K562 (cell line): ENCODE results near the gene ZNF672. TPM values are rescaled to one million over a fixed set of nuclear protein-coding genes. Genes with fewer than 3 reads are reported as not detected.

Experiments used
- BMI1 ChIP-seq: fragments of 150-350 bp; IDR thresholded peaks from 2 replicates; pipeline ENCODE4 v1.6.1; 2014; ENCODE audit warnings: low read length
- EHMT2 ChIP-seq: fragments of 450-650 bp; IDR thresholded peaks from 2 replicates; pipeline ENCODE4 v1.6.1; 2018; ENCODE audit warnings: antibody characterized with exemption
- FOSL1 ChIP-seq: fragments of 200-800 bp; sonication (Bioruptor generic); conservative IDR thresholded peaks from 2 replicates; pipeline ENCODE4 v1.6.1; 2016; ENCODE audit warnings: missing genetic modification characterization, missing compliant biosample characterization
- GABPB2 ChIP-seq: fragments of 250-450 bp; sonication (Bioruptor Pico); conservative IDR thresholded peaks from 2 replicates; pipeline ENCODE4 v1.5.1; 2021; ENCODE audit warnings: mild to moderate bottlenecking
- HIVEP1 ChIP-seq: fragments of 250-450 bp; sonication (Bioruptor Pico); IDR thresholded peaks from 2 replicates; pipeline ENCODE4 v1.4.0; 2020; ENCODE audit warnings: mild to moderate bottlenecking
- HMGN3 ChIP-seq: IDR thresholded peaks from 2 replicates; pipeline ENCODE4 v1.6.1; 2011; ENCODE audit warnings: borderline replicate concordance, low read depth, mild to moderate bottlenecking, mixed read lengths, low read length; ENCODE audit not compliant: insufficient read length; ENCODE audit errors: extremely low read depth
- ILF3 ChIP-seq: fragments of 450-650 bp; IDR thresholded peaks from 2 replicates; pipeline ENCODE4 v1.6.1; 2018; ENCODE audit warnings: antibody characterized with exemption, mild to moderate bottlenecking, moderate library complexity, borderline replicate concordance
- ILK ChIP-seq: fragments of 450-650 bp; IDR thresholded peaks from 2 replicates; pipeline ENCODE4 v1.6.1; 2016; ENCODE audit warnings: missing genetic modification characterization, low read depth, mild to moderate bottlenecking, missing compliant biosample characterization, moderate library complexity, borderline replicate concordance
- IRF1 ChIP-seq: sonication (generic); formaldehyde crosslinking; IDR thresholded peaks from 2 replicates; pipeline ENCODE4 v1.8.0; 2022; ENCODE audit warnings: missing genetic modification reagents, mild to moderate bottlenecking, borderline replicate concordance
- KLF16 ChIP-seq: IDR thresholded peaks from 2 replicates; pipeline ENCODE4 v1.6.1; 2016; ENCODE audit warnings: antibody characterized with exemption
- KLF6 ChIP-seq: fragments of 250-450 bp; sonication (Bioruptor Pico); IDR thresholded peaks from 2 replicates; pipeline ENCODE4 v1.4.0; 2020; ENCODE audit warnings: mild to moderate bottlenecking, moderate library complexity, borderline replicate concordance
- MXD1 ChIP-seq: fragments of 250-450 bp; sonication (Bioruptor Pico); IDR thresholded peaks from 2 replicates; pipeline ENCODE4 v1.8.0; 2021; ENCODE audit warnings: borderline replicate concordance, mild to moderate bottlenecking, moderate library complexity; ENCODE audit not compliant: poor library complexity, severe bottlenecking
- NCOA1 ChIP-seq: fragments of 450-650 bp; IDR thresholded peaks from 2 replicates; pipeline ENCODE4 v1.6.1; 2016; ENCODE audit warnings: low read depth
- SLC30A9 ChIP-seq: fragments of 250-450 bp; sonication (Bioruptor Pico); IDR thresholded peaks from 2 replicates; pipeline ENCODE4 v1.8.0; 2022; ENCODE audit warnings: mild to moderate bottlenecking, moderate library complexity
- SMAD2 ChIP-seq: fragments of 150-350 bp; IDR thresholded peaks from 2 replicates; pipeline ENCODE4 v1.6.1; 2014; ENCODE audit warnings: low read depth, mild to moderate bottlenecking, low read length
- SPI1 ChIP-seq: IDR thresholded peaks from 2 replicates; pipeline ENCODE4 v1.6.1; 2011; ENCODE audit warnings: low read depth, low read length, control low read depth, borderline replicate concordance
- SREBF1 ChIP-seq: fragments of 150-350 bp; IDR thresholded peaks from 2 replicates; pipeline ENCODE4 v1.6.1; 2014; ENCODE audit warnings: antibody characterized with exemption, low read depth, low read length, borderline replicate concordance
- TEAD2 ChIP-seq: fragments of 450-650 bp; IDR thresholded peaks from 2 replicates; pipeline ENCODE4 v1.6.1; 2016; ENCODE audit warnings: missing genetic modification characterization, control low read depth, missing compliant biosample characterization
- THRA ChIP-seq: fragments of 450-650 bp; IDR thresholded peaks from 2 replicates; pipeline ENCODE4 v1.6.1; 2017; ENCODE audit warnings: mild to moderate bottlenecking, moderate library complexity
- VEZF1 ChIP-seq: fragments of 200-800 bp; sonication (Bioruptor generic); IDR thresholded peaks from 2 replicates; pipeline ENCODE4 v1.6.1; 2017; ENCODE audit warnings: missing genetic modification characterization, missing compliant biosample characterization
- YBX1 ChIP-seq: fragments of 450-650 bp; IDR thresholded peaks from 2 replicates; pipeline ENCODE4 v1.7.1; 2016; ENCODE audit warnings: mild to moderate bottlenecking
- ZNF146 ChIP-seq: IDR thresholded peaks from one replicate; pipeline ENCODE4 v1.6.1; 2018; ENCODE audit warnings: missing compliant biosample characterization; ENCODE audit not compliant: unreplicated experiment
- ZNF408 ChIP-seq: fragments of 250-450 bp; sonication (Bioruptor Pico); IDR thresholded peaks from 2 replicates; pipeline ENCODE4 v1.4.0; 2020; ENCODE audit warnings: low read depth, mild to moderate bottlenecking, moderate library complexity
- ZNF668 ChIP-seq: fragments of 250-450 bp; sonication (Bioruptor Pico); IDR thresholded peaks from 2 replicates; pipeline ENCODE4 v1.8.0; 2022; ENCODE audit warnings: mild to moderate bottlenecking, inconsistent platforms
- ZNF77 ChIP-seq: fragments of 250-450 bp; sonication (Bioruptor Pico); IDR thresholded peaks from 2 replicates; pipeline ENCODE4 v1.5.0; 2020
- polyA plus RNA-seq, 8 experiments: library from polyadenylated mRNA; depleted of rRNA in 4 of 8; stranded (reverse) in 5 of 8; unstranded in 3 of 8; fragments of >200 nt; fragmentation: Nextera tagmentation in 2 of 8; fragmentation: Illumina TruSeq in 1 of 8; extraction: Ambion mirVana in 2 of 8; extraction: Trizol in 1 of 8; gene quantifications; 2 replicates each; pipeline versions ENCODE4 v1.2.1 to v1.2.3, GENCODE V29; 2011 to 2014; ENCODE audit warnings: inconsistent platforms in 1 of 8, missing spikeins in 1 of 8
- total RNA-seq, 7 experiments: library from RNA; depleted of rRNA in 6 of 7; stranded (reverse); fragments of >200 nt in 6 of 7; fragmentation: Illumina TruSeq in 2 of 7; extraction: Trizol in 2 of 7; gene quantifications; 2 replicates each; pipeline versions ENCODE4 v1.2.1 to v1.2.3, GENCODE V29; 2011 to 2021; ENCODE audit warnings: low replicate concordance in 1 of 7

Gene ZNF672
- total and polyA plus RNA-seq, 9 of the 15 experiments (the other 6 are each of a cell fraction or from before 2014, with no cell fraction given), result 1.9 to 57.9 (median 24.1) TPM

GRCh38 chr1:248858096-248858890 is 20.3 kb downstream of the ZNF672 start (continued):
- TF ChIP-seq KLF16, result no peak
- no peak for TF ChIP-seq NCOA1
- no peak for TF ChIP-seq IRF1
- TF ChIP-seq ZNF408 (CRISPR knock-in tag), result no peak
- TF ChIP-seq SLC30A9 (CRISPR knock-in tag), result no peak
- TF ChIP-seq SREBF1, result no peak
- TF ChIP-seq MXD1 (CRISPR knock-in tag), result no peak
- TF ChIP-seq BMI1, result no peak
- TF ChIP-seq GABPB2 (CRISPR knock-in tag), result no peak
- no peak for TF ChIP-seq EHMT2
- 0 out of 2 replicates have a peak, but pooled peaks have one; percentile 31 for TF ChIP-seq TEAD2 (tag)
- no peak for TF ChIP-seq SMAD2
- no peak for TF ChIP-seq ZNF146 (CRISPR knock-in tag)
- peak; percentile 85 for TF ChIP-seq HMGN3
- TF ChIP-seq ZNF668 (CRISPR knock-in tag), result no peak
- TF ChIP-seq ZNF77 (CRISPR knock-in tag), result no peak
- TF ChIP-seq ILK (tag), result no peak
- TF ChIP-seq KLF6 (CRISPR knock-in tag), result no peak
- no peak for TF ChIP-seq FOSL1 (tag)
- TF ChIP-seq ILF3, result no peak
- no peak for TF ChIP-seq YBX1
- TF ChIP-seq THRA, result no peak
- TF ChIP-seq SPI1, result no peak
- no peak for TF ChIP-seq HIVEP1
- no peak for TF ChIP-seq VEZF1 (CRISPR knock-in tag)
